Subcutaneous abdominal adipose tissue (tissue), 5 donors: ENCODE measurements around the gene NMT1.

Experiments used
- H3K27ac ChIP-seq: one replicate; pipeline ENCODE4 v1.7.0; 2013; ENCODE audit warnings: low read depth, mild to moderate bottlenecking, inconsistent platforms, low read length, moderate library complexity
- H3K27me3 ChIP-seq, 5 donors: one replicate each; pipeline ENCODE4 v1.7.0; 2013; ENCODE audit warnings: low read length in 5 of 5, inconsistent platforms in 1 of 5; ENCODE audit not compliant: control insufficient read depth in 5 of 5, insufficient read depth in 4 of 5
- H3K36me3 ChIP-seq, 5 donors: one replicate each; pipeline ENCODE4 v1.7.0; 2013; ENCODE audit warnings: low read length in 5 of 5; ENCODE audit not compliant: control insufficient read depth in 5 of 5, insufficient read depth in 5 of 5
- H3K4me1 ChIP-seq, 5 donors: one replicate each; pipeline ENCODE4 v1.7.0; 2013; ENCODE audit warnings: low read length in 5 of 5, mild to moderate bottlenecking in 3 of 5, moderate library complexity in 1 of 5; ENCODE audit not compliant: control insufficient read depth in 5 of 5, insufficient read depth in 5 of 5
- H3K4me3 ChIP-seq, 5 donors: one replicate each; pipeline ENCODE4 v1.7.0; 2013; ENCODE audit warnings: low read length in 5 of 5, low read depth in 1 of 5
- H3K9ac ChIP-seq, 5 donors: one replicate each; pipeline ENCODE4 v1.7.0; 2013; ENCODE audit warnings: low read length in 5 of 5, mild to moderate bottlenecking in 4 of 5, moderate library complexity in 3 of 5
- H3K9me3 ChIP-seq, 5 donors: one replicate each; pipeline ENCODE4 v1.7.0; 2013; ENCODE audit warnings: low read length in 5 of 5; ENCODE audit not compliant: control insufficient read depth in 5 of 5
- donor health status: healthy.
- donor health status: healthy.
- donor health status: healthy.
- donor health status: healthy.
- donor health status: healthy.

NMT1 gene

DNA sequence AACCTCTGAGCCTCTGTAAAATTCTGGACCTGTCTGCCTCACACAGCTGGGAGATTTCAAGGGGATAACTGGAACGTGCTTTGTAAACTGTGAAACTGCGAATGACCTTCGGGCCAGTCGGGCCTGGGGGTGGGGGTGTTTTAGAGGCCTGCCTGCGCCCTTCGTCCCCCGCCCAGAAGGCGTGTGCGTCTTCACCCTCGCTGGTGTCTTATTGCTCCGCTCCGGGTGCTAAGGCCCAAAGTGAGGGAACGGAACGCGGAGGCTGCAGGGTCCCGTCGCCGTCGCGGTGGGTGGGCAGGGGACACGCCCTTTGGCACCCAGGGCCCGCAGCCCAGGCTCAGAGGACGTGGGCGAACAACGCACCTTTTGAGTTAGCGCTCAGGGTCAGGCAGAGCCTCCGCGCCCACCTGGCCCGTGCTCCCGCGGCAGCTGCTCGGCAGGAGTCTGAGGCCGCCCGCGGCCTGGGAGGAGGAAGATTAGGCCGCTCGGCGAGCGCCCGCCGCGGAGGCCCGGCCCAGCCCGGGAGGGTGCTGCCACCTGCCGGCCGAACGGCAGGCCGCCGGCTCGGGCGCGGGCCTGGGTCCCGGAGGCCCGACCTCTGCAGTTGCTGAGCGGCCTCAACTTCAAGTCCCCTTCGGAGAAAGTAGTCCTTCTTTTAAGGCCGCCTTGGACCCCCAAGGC is 39.4 kb upstream of the NMT1 start:
- H3K4me1 ChIP-seq = peaks cover 5 to 43% (median 40%) of the 10 kb centered on the region in 5 donors
- peak overlapping the region; percentile 48 to 91 (median 77) for H3K9ac ChIP-seq
- H3K4me3 ChIP-seq = peak overlapping the region; percentile 39 to 73 (median 57)
- peaks cover 0 to 3% (median 0%) of the 10 kb centered on the region in 5 donors for H3K27me3 ChIP-seq
- peak overlapping the region; percentile 75 for H3K27ac ChIP-seq
- H3K36me3 ChIP-seq = peaks cover 0 to 16% (median 12%) of the 10 kb centered on the region in 5 donors
- H3K9me3 ChIP-seq = no peaks in the 10 kb centered on the region

DNA sequence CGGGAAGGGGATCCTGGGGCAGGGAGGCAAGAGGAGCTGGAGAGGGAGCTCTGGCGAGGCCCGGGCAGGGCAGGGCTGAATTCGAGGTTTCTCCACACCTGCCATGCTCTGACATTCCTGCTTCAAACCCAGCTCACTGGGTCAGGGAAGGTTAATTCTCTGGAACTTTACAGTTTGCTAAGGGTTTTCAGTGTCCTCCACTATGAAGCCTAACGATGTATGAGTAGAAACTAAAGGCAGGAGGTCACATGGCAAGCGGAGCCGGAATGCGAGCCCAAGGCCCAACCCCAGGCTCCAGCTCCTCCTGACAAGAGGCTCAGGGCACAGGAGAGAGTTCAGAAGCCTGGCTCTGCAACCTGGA is 38.8 kb upstream of the NMT1 start:
- peak overlapping the region in 2 of 5 donors; percentile 15 to 62 for H3K4me3 ChIP-seq
- peaks cover 0 to 21% (median 12%) of the 10 kb centered on the region in 5 donors for H3K36me3 ChIP-seq
- H3K27me3 ChIP-seq = peaks cover 0 to 3% (median 0%) of the 10 kb centered on the region in 5 donors
- H3K27ac ChIP-seq = peak overlapping the region; percentile 75
- peak overlapping the region in 4 of 5 donors; percentile 65 to 91 (median 77) for H3K9ac ChIP-seq
- no peaks in the 10 kb centered on the region for H3K9me3 ChIP-seq
- peaks cover 5 to 43% (median 40%) of the 10 kb centered on the region in 5 donors for H3K4me1 ChIP-seq

DNA sequence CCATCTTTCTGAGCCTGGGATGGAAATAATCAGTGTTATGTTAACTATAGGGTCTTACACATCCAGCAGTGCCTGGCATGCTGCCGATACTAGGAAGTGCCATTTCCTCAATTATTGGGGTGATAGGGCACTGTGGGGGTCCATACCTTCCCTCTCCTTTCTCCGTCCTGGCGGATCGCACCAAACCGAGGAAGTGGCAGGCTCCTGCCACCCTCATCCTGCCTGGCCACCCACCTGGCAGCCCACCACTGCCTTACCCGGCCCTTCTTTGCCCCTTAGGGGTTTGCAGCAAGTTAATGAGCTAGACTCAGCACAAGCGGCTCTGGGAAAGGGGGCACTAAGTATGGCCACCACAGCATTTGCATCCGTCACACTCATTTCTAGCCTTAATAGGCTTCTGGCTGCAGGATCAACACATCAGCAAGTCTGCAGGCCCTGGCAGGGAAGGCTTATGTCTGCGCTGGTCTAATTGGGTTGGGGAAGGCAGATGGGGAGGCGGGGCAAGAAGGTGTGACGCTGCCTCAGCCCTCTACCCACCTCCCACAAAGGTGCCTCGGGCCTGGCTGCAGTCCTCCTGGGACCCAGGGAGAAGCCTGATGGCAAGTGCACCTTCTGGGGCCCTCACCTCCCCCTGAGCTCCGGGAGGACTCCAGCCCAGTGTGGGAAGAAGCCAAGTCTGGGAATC is 38.3 kb upstream of the NMT1 start:
- Histone ChIP-seq H3K9ac (peak overlapping the region in 3 of 5 donors; percentile 65 to 91 (median 77)), H3K27ac (no peak overlapping the region)

DNA sequence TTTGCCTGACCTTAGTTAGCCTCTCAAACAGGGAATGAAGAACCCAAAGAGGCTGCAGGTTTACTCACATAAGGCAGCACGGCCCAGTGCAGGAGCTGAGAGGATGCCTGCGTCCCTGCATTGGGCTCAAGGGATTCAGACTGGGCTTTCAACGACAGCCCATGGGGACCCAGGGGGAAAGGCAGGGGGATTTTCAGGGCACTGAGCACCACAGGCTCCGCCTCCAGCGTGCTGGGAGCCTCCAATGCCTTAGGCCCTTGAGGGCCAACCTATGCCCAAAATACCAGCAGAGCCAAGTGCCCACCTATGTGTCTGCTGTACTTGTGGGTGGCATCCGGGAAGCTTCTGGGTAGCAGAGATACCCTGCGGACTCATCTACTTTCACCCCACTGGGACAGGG is 32.0 kb upstream of the NMT1 start:
- no peaks in the 10 kb centered on the region for H3K4me1 ChIP-seq
- no peak overlapping the region for H3K4me3 ChIP-seq
- H3K9ac ChIP-seq = no peak overlapping the region
- H3K27me3 ChIP-seq = no peaks in the 10 kb centered on the region
- H3K27ac ChIP-seq = no peak overlapping the region
- H3K36me3 ChIP-seq = peaks cover 0 to 68% (median 49%) of the 10 kb centered on the region in 5 donors
- no peaks in the 10 kb centered on the region for H3K9me3 ChIP-seq

More for the DNA sequence above, 38.3 kb upstream of the NMT1 start:
- peaks cover 0 to 24% (median 13%) of the 10 kb centered on the region in 5 donors for H3K36me3 ChIP-seq
- H3K4me3 ChIP-seq = no peak overlapping the region
- no peaks in the 10 kb centered on the region for H3K9me3 ChIP-seq
- H3K4me1 ChIP-seq = peaks cover 5 to 43% (median 40%) of the 10 kb centered on the region in 5 donors
- peaks cover 0 to 3% (median 0%) of the 10 kb centered on the region in 5 donors for H3K27me3 ChIP-seq

DNA sequence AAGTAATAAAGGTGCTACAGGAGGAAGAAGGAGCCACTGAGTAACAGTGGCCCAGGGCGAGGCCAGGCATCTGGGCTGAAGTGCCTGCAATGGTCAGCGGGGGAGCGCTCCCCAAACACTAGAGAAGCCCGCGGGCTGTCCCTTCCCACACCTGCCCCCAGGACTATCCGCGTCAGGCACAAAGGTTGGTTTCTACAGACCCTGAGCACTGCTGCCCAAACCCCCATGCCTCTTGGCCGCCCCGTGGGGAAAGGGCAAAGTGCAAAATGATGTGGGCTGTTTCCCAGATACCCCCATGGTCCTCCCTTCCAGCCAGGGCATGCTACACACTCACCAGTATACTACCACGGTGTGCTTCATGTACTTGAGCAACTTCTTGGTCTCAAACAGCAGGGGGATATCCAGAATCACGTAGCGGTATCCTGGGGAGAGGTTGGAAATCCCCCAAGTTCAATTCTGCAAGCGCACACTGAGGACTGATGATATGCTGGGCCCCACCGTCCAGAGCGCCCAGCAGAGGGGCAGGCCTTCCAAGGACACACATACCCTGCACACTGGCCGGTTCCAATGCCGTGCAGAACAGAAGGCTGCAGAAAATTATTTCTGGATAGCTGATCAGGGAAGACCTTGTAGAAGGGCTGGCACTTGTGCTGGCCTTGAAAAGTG is 31.2 kb upstream of the NMT1 start:
- no peaks in the 10 kb centered on the region for H3K27me3 ChIP-seq
- no peaks in the 10 kb centered on the region for H3K4me1 ChIP-seq
- no peak overlapping the region for H3K4me3 ChIP-seq
- peaks cover 0 to 69% (median 48%) of the 10 kb centered on the region in 5 donors for H3K36me3 ChIP-seq
- H3K9me3 ChIP-seq = no peaks in the 10 kb centered on the region
- no peak overlapping the region for H3K27ac ChIP-seq
- no peak overlapping the region for H3K9ac ChIP-seq

DNA sequence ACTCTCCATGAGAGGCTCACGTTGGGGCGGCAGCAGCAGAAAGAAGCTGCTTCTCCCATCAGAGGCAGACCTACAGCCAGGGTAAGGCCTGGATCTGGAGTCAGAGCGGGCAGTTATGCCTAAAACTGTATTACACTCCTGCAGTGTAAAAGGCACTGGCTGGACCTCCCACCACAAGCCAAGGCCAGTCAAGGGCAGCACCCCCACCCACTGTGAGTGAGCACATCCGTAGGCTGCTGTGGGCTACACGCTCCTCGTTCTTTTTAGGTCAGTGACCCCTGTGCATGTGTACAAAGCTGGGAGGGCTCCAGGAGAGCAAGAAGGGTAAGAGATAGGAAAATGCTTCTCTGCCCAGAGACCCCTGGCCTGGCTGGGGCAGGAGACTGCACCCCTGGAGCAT is 30.4 kb upstream of the NMT1 start:
- Histone ChIP-seq H3K4me3 (no peak overlapping the region), H3K9me3 (no peaks in the 10 kb centered on the region), H3K9ac (no peak overlapping the region), H3K36me3 (peaks cover 0 to 69% (median 48%) of the 10 kb centered on the region in 5 donors), H3K27me3 (no peaks in the 10 kb centered on the region), H3K4me1 (peaks cover 0 to 6% (median 5%) of the 10 kb centered on the region in 5 donors), H3K27ac (no peak overlapping the region)

DNA sequence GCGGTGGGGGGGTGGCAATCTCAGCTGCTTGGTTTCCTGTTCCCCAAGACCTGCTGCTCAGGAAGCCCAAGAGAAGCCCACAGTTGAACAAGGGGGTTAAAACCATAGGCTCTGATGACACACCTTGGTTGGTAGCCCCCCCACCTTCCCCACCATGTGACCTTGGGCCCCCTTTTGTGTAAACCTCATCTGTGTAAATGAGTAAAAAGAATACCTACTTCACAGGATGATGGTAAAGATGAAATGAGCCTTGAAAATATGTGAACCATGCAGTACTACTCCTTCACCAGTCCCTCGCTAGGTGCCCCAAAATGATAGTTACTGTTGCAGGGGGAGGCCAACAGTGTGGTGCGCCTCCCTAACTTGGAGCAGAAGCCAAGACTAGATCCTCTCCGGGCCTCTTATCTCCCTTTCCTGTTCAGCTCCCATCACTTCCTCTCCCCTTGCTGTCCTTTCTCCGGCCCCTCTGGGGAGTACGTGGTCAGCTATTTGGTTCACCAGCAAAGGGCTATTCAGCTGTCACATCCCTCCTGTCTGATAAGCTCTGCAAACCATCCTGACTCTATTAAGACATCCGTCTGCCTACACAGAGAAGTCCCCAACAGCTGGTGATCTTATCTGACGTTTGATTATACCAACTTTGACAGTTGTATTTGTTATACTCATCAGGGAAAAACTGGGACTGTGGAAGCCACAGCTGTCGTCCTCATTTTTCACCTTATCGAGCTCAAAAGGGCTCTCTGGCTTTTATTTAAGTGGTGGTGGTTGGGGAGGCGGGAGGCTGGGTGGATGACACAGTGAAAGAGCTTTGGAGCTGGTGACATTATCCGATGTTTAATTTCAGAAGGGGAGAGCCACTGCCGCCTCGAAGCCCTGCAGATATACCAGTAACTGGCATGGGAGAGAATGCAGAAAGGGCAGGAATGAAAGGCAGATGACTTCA is 29.6 kb upstream of the NMT1 start:
- peaks cover 0 to 12% (median 8%) of the 10 kb centered on the region in 5 donors for H3K4me1 ChIP-seq
- H3K27me3 ChIP-seq = no peaks in the 10 kb centered on the region
- no peak overlapping the region for H3K4me3 ChIP-seq
- no peaks in the 10 kb centered on the region for H3K9me3 ChIP-seq
- H3K36me3 ChIP-seq = peaks cover 0 to 68% (median 48%) of the 10 kb centered on the region in 5 donors
- no peak overlapping the region for H3K9ac ChIP-seq
- no peak overlapping the region for H3K27ac ChIP-seq

DNA sequence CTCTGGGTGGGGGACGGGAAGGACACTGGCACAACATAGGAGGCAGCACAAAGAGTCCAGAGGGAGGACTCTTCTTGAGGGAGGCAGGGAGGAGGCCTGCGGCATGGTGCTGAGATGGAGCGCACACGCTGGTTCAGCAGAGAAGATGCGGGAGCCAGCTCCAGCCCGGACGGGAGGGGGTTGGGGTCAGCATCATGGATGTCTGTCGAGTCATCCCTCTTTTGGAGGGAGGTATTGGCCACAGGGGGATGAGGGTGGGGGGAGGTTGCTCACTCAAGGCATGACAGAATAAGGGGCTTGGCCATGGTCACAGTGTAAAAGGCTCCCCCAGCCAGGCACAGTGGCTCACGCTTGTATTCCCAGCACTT is 29.0 kb upstream of the NMT1 start:
- H3K4me3 ChIP-seq = no peak overlapping the region
- no peak overlapping the region for H3K9ac ChIP-seq
- no peaks in the 10 kb centered on the region for H3K27me3 ChIP-seq
- H3K9me3 ChIP-seq = no peaks in the 10 kb centered on the region
- peaks cover 0 to 17% (median 8%) of the 10 kb centered on the region in 5 donors for H3K4me1 ChIP-seq
- H3K27ac ChIP-seq = no peak overlapping the region
- H3K36me3 ChIP-seq = peaks cover 0 to 62% (median 48%) of the 10 kb centered on the region in 5 donors

DNA sequence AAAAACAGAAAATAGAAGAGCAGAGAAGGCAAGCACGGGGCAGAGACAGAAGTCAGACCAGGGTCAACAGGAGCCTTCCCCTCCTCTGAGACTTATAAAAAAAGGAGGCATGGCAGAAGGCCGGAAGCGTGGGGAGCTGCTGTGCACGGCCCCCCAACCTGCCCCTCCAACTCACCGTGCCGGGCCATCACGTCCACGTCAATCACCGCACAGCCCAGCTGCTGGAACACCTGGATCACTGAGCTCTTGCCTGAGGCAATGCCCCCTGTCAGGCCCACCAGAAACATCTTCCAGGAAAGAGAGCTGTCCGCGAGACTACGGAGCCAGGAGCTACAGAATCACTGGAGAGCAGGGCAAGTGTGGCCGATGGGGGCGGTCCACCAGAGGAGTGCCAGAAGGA is 26.5 kb upstream of the NMT1 start:
- H3K4me3 ChIP-seq = no peak overlapping the region
- no peak overlapping the region for H3K27ac ChIP-seq
- no peaks in the 10 kb centered on the region for H3K9me3 ChIP-seq
- peaks cover 2 to 28% (median 15%) of the 10 kb centered on the region in 5 donors for H3K4me1 ChIP-seq
- H3K9ac ChIP-seq = no peak overlapping the region
- H3K36me3 ChIP-seq = peaks cover 0 to 51% (median 39%) of the 10 kb centered on the region in 5 donors
- no peaks in the 10 kb centered on the region for H3K27me3 ChIP-seq
